Left lobe of liver (tissue), 2 donors: ENCODE results near the gene FERMT2. TPM values are rescaled to one million over a fixed set of nuclear protein-coding genes. Genes with fewer than 3 reads are reported as not detected.

Experiments
- ATAC-seq: fragments of 200-7000 bp; cut with Tn5 transposase; one replicate; pipeline ENCODE4 v1.9.1; 2020; ENCODE audit warnings: mild to moderate bottlenecking, moderate library complexity
- DNase-seq: peaks from one replicate; pipeline ENCODE4 v3.0.0-alpha.2; 2020; ENCODE audit warnings: low spot score
- total RNA-seq: library from RNA; stranded (reverse); gene quantifications from one replicate; pipeline ENCODE4 v1.2.1, GENCODE V29; 2021
- donor health status: DM: no; HTN: no; CAD: no; lungs with moderate emphysema.
- donor health status: DM: no; HTN: yes; CAD: no.

The FERMT2 gene
- 61.5 TPM for total RNA-seq

DNA sequence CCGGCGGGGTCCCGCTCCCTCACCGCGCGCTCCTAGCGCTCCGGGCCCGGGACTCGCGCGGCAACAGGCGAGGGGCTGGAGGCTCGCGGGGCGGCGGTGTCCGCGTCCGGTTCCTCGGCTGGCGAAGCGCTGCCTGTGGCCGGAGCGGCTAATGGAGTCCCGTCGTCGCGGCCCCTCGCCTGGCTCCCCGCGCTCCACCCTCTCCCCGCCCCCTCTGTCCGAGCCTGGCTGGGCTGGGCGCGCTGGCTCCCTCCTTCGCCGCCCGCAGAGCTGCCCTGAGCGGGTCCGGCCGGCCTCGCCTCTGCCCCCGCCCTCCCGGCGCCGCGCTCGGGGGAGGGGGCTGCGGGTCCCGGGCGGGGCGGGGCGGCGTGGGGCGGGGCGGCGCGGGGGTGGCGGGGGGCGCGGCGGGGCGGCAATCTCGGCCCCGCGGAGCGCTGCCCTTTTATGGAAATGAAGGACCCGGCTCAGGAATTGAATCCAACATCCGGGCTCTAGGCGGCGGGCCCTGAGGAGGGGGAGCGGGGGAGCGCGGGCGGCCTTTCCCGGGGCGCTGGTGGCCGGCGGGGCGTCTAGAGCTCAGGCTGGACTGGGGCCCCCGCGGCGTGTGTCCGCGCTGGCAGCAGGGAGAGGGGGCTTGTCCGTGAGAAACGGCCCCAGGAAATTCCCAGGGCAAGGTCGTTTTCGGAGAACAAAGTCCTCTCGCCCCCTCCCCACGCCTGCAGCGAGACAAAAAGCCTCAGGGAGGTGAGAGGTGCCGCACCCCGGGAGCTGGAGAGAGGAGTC is at the start of gene FERMT2:
Gene FERMT2, minus strand, starts transcription at position 153 of the 783 bp plus-strand sequence. CDS start 482 bp downstream, outside the sequence.
- peak; percentile 92 for DNase-seq
- ATAC-seq, result peak; percentile 87

DNA sequence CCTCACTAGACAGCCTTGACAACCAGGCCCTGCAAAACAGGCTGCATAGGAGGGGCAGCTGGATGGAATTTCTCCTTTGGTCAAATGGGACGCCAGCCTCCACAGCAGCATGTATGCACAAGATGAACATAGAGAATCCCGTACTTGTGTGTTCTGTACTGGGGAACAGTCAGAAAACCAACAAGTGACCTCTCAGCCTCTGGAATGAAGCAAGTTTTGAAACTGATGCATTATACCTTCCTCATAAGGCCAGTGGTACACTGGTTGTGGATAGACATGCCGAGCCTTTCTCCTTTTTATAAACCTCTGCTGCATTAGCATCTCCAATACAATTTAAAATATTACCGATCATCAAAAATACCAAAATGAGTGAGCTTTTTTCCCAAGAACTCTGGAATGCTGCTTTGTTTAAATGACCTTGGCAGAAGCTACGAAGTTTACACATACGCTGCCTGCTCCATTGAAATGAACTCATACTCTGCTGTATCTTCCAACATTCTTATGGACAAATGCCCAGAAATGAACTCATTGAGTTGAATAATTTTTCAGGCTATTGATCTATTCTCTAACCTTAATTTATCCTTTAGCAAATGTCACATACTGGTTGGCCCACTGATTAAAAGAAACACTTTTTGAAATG is 47.6 kb upstream of the FERMT2 start:
- ATAC-seq (no peak), DNase-seq (no peak)

DNA sequence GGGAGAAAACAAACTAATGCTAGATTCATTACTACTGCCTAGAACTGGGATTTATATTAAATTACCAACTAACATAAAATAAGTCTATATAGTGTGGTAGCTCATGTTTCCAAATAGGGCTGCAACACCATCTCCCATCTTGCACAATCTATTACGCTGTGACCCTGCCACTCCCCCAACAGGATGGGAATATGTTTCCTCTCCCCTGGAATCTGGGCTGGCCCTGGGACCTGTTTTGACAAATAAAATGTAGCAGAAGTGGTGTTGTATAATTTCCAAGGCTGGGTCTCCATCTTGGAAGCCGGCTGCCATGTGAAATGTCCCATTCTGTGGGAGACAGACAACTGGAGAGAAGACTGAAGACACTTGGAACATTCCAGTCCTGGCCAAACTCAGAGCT is 45.6 kb upstream of the FERMT2 start:
- no peak for ATAC-seq
- no peak for DNase-seq

- DNase-seq, result no peak
- ATAC-seq, result no peak
Measured at GRCh38 chr14:52995998-52996397, 45.1 kb upstream of the FERMT2 start.

DNA sequence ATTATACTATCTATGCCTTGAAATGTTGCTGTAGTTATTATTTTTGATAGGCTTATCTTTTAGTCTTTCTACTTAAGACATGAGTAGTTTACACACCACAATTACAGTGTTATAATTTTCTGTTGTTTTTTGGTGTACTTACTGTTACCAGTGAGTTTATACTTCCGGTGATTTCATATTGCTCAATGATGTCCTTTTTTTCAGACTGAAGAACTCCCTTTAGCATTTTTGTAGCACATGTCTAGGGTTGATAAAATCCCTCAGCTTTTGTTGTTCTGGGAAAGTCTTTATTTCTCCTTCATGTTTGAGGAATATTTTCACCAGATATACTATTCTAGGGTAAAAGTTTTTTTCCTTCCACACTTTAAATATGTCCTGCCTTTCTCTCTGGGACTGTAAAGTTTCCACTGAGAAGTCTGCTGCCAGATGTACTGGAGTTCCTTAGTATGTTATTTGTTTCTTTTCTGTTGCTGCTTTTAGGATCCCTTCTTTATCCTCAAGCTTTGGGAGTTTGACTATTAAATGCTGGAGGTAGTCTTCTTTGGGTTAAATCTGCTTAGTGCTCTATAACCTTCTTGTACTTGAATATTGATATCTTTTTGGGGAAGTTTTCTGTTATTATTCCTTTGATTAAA is 41.5 kb upstream of the FERMT2 start:
- DNase-seq, result no peak
- no peak for ATAC-seq

- ATAC-seq (no peak), DNase-seq (no peak)
Measured at GRCh38 chr14:52988139-52988538, 37.3 kb upstream of the FERMT2 start.

DNA sequence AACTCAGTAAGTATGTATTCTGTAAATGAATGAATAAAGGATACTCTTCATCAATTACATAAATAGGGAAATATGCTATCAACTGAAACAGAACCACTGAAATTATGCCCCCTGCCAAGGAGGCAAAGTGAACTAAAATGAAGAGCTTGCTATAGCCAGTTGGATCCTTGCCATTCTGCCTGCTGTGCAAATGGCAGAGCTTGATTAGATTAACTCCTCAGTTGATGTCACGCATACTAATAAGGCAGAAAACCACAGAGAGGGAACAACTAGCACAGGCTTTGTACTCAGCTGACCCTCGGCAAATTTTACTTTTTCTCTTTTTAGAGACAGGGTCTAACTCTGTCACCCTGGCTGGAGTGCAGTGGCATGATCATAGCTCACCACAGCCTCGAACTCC is 36.7 kb upstream of the FERMT2 start:
- DNase-seq, result no peak
- ATAC-seq, result no peak

- no peak for ATAC-seq
- no peak for DNase-seq
Measured at GRCh38 chr14:52987042-52987441, 36.2 kb upstream of the FERMT2 start.

- ATAC-seq, result no peak
- DNase-seq, result no peak
Measured at GRCh38 chr14:52977798-52978197, 26.9 kb upstream of the FERMT2 start.

GRCh38 chr14:52974406-52974805 is 23.6 kb upstream of the FERMT2 start:
- DNase-seq, result no peak
- no peak for ATAC-seq

GRCh38 chr14:52961060-52961639 is 10.3 kb upstream of the FERMT2 start:
- peak; percentile 64 for DNase-seq
- peak; percentile 98 for ATAC-seq

DNA sequence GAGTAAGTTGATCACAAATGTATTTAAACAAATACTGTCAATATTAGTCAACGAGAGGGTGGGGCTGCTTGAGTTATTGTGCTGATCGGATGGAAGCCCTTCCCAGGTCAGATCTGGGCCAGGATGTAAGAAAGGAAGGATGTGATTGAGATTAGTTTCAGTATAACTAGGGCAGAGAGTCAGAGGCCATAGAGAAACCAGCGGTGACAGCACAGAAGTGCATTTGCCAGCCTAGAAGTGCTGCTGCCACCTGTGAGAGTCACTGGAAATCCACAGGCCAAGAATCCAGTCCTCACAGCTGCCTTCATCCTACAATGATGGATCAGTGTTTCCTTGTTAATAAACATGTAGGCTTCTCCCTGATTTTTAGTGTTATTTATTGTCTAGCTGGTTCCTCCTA is 9.8 kb upstream of the FERMT2 start:
- peak; percentile 90 for ATAC-seq
- peak; percentile 51 for DNase-seq

DNA sequence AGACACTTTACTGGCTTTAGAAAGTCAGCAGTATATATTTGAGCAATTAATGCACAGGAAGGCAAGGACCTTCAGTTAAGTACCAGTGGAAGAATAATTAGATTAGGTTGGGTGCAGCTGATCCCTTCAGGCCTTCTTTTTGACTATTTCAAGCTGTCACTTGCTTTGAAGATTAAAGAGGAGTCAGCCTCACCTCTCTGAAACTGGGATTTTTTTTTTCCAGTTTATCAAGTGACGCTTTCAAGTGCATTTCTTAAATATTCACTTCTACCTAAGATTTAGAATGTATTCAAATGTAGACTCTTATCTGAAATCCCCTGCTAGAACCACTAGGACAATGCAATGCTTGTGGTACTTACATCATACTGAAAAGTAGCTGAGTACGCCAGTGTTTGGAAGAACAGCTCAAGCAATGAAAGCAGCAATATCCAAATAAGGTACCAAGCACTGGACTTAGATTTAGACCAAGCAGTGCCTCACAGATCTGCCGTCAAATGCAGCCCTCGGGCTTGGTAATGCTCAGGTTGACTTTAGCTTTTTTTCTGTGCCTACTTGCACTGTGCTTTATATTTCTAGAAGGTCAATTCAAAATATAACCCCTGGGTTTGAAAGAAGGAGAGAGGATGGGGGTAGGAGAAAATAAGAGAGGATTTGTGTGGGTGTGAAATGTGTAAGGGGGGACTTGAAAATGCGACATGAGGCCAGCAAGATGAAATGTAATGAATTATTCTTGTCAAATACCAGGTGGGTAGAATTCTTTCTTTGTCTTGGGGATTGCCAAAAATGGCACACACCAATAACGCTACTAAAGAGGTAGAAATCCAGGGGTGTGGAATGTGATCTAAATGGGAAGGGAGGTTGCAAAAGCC is 3.7 kb upstream of the FERMT2 start:
- ATAC-seq, result no peak
- DNase-seq, result no peak

GRCh38 chr14:52951681-52952554 is 1.1 kb upstream of the FERMT2 start:
- DNase-seq (peak; percentile 63), ATAC-seq (peak; percentile 47)

DNA sequence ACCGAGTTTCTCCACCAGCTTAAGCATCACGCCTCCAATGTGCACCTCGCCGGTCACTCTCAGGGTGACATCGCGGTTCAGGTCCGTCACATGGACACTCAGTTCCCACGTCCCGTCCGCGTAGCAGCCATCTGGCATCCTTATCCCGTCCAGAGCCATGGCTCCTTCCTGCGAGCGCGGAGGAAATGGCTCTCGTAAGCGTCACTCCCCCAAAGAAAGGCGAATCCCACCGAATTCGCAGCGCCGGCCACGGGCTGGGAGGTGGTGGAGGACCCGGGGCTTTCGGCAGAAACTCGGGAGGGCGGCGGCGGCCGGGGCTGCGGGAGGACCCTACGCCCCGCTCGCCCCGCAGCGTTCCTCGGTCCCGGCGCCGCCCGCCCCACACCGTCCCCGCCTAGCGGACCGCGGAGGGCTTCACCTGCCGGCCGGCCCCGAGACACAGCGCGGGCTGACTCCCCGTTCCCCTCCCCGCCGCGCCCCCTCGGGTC is 396 bp downstream of the FERMT2 start:
- ATAC-seq, result peak; percentile 50
- DNase-seq, result peak; percentile 69

DNA sequence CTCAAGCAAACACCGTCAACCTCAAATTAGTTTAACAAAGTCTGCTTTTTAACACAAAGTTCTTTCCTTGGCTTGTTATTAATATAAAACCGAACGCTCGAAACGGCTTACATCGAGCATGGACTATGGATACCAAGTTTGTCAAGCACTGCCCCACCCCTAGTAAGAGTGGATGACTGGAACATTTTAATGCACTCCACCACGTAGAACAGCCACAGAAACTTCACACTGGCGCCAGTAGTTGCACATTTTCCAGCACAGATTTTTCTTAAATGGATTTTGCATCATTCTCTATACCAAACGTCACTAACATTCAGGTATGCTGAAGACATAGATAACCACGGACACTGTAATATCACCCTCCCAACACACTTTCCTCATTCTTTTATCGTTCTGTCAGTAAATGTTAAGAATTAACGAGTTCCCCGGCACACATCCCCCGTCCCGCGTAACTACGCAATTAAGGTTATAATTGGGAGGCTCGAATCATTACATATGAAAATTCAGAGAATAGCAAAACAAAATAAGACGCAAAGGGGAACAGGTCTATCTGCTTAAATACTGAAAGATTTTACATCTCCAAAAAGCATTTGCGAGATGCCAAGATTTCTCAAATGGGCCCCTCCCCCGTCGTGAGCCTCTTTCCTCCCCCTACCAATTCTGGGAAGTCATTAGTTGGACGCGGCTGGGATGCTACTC is 990 bp downstream of the FERMT2 start:
- ATAC-seq, result peak; percentile 36
- DNase-seq, result peak; percentile 57

GRCh38 chr14:52949249-52949648 is 1.6 kb downstream of the FERMT2 start:
- ATAC-seq, result no peak
- no peak for DNase-seq

GRCh38 chr14:52948836-52949235 is 2.0 kb downstream of the FERMT2 start:
- DNase-seq (no peak), ATAC-seq (no peak)

- peak; percentile 50 for ATAC-seq
- DNase-seq, result peak; percentile 60
Measured at GRCh38 chr14:52948039-52948438, 2.8 kb downstream of the FERMT2 start.
